Neural progenitor cell (in vitro differentiated cells): Measurements from ENCODE around the gene TRAPPC10. TPM values are rescaled to one million over a fixed set of nuclear protein-coding genes. Genes with fewer than 3 reads are reported as not detected.

Experiments
- DNase-seq: peaks from one replicate; pipeline ENCODE4 v3.0.0-alpha.2; 2016; ENCODE audit warnings: low spot score
- H2AFZ ChIP-seq: fragments of 200-600 bp; sonication (generic); replicated peaks from 2 replicates; pipeline ENCODE4 v1.6.1; 2016; ENCODE audit warnings: antibody characterized with exemption
- H3F3A ChIP-seq: fragments of 200-600 bp; sonication (generic); 2 replicates; pipeline ENCODE4 v1.6.1; 2016; ENCODE audit warnings: antibody characterized with exemption, low read depth
- H3K27ac ChIP-seq: fragments of 200-600 bp; sonication (generic); 2 replicates; pipeline ENCODE4 v1.5.1; 2016; ENCODE audit warnings: mild to moderate bottlenecking
- H3K27me3 ChIP-seq: fragments of 200-600 bp; sonication (generic); 2 replicates; pipeline ENCODE4 v1.6.1; 2016; ENCODE audit warnings: mild to moderate bottlenecking, moderate library complexity
- H3K36me3 ChIP-seq: fragments of 200-600 bp; sonication (generic); 2 replicates; pipeline ENCODE4 v1.5.1; 2016
- H3K4me1 ChIP-seq: fragments of 200-600 bp; sonication (generic); 2 replicates; pipeline ENCODE4 v1.6.1; 2016; ENCODE audit warnings: mixed run types
- H3K4me2 ChIP-seq: fragments of 200-600 bp; sonication (generic); 2 replicates; pipeline ENCODE4 v1.6.1; 2016
- H3K4me3 ChIP-seq: fragments of 200-600 bp; sonication (generic); 2 replicates; pipeline ENCODE4 v1.5.1; 2016
- H3K79me2 ChIP-seq: fragments of 200-600 bp; sonication (generic); 2 replicates; pipeline ENCODE4 v1.6.1; 2016; ENCODE audit warnings: low read depth
- H3K9ac ChIP-seq: fragments of 200-600 bp; sonication (generic); 2 replicates; pipeline ENCODE4 v1.6.1; 2016
- H3K9me3 ChIP-seq: fragments of 200-600 bp; sonication (generic); 2 replicates; pipeline ENCODE4 v1.5.1; 2016; ENCODE audit warnings: low read depth
- H4K20me1 ChIP-seq: fragments of 200-600 bp; sonication (generic); 2 replicates; pipeline ENCODE4 v1.6.1; 2016; ENCODE audit warnings: low read depth
- H3K27ac Mint-ChIP-seq: 3 replicates; pipeline ENCODE4 v1.8.0; 2021; ENCODE audit warnings: mixed read lengths
- H3K27me3 Mint-ChIP-seq: 2 replicates; pipeline ENCODE4 v1.8.0; 2022; ENCODE audit warnings: low read depth, mild to moderate bottlenecking, inconsistent platforms, moderate library complexity, mixed read lengths; ENCODE audit not compliant: insufficient read depth
- H3K36me3 Mint-ChIP-seq: 3 replicates; pipeline ENCODE4 v1.8.0; 2021; ENCODE audit warnings: mixed read lengths
- H3K4me1 Mint-ChIP-seq: 3 replicates; pipeline ENCODE4 v1.8.0; 2021; ENCODE audit warnings: mixed read lengths
- H3K4me3 Mint-ChIP-seq: 3 replicates; pipeline ENCODE4 v1.8.0; 2021; ENCODE audit warnings: mild to moderate bottlenecking, moderate library complexity, mixed read lengths
- H3K9me3 Mint-ChIP-seq: 3 replicates; pipeline ENCODE4 v1.8.0; 2020; ENCODE audit warnings: mixed read lengths
- CTCF ChIP-seq: fragments of 200-600 bp; sonication (generic); IDR thresholded peaks from 2 replicates; pipeline ENCODE4 v1.5.1; 2017; ENCODE audit warnings: antibody characterized with exemption, mild to moderate bottlenecking
- EZH2 ChIP-seq: fragments of 200-600 bp; sonication (generic); IDR thresholded peaks from 2 replicates; pipeline ENCODE4 v1.6.1; 2017; ENCODE audit warnings: antibody characterized with exemption, mild to moderate bottlenecking, moderate library complexity
- EZH2phosphoT487 ChIP-seq: fragments of 200-600 bp; sonication (generic); IDR thresholded peaks from 2 replicates; pipeline ENCODE4 v1.6.1; 2017; ENCODE audit warnings: antibody characterized with exemption
- total RNA-seq: library from RNA; depleted of rRNA; stranded (reverse); fragments of >200 nt; gene quantifications from 2 replicates; pipeline ENCODE4 v1.2.3, GENCODE V29; 2015; ENCODE audit warnings: low replicate concordance

The TRAPPC10 gene
- total RNA-seq, 1 donor from 2014 or later: 19.8 TPM

GRCh38 chr21:44006656-44007055 is 5.5 kb upstream of the TRAPPC10 start:
- no peak overlapping the region for H3K9ac ChIP-seq
- no peak overlapping the region for H2AFZ ChIP-seq

GRCh38 chr21:44010429-44010828 is 1.7 kb upstream of the TRAPPC10 start:
- H3K9ac ChIP-seq: no peak overlapping the region
- H3K36me3 ChIP-seq: no peaks in the 10 kb centered on the region
- H3K9me3 ChIP-seq: no peaks in the 10 kb centered on the region
- Mint-ChIP-seq H3K27ac (no peak overlapping the region), H3K4me1 (peaks cover 24% of the 10 kb centered on the region), H3K36me3 (no peaks in the 10 kb centered on the region), H3K4me3 (peak overlapping the region; percentile 92), H3K27me3 (peaks cover 7% of the 10 kb centered on the region), H3K9me3 (no peaks in the 10 kb centered on the region)
- TF ChIP-seq CTCF (no peak), EZH2phosphoT487 (no peak), EZH2 (no peak)
- H4K20me1 ChIP-seq: peaks cover 28% of the 10 kb centered on the region
- H3K27me3 ChIP-seq: no peaks in the 10 kb centered on the region
- peak; percentile 48 for DNase-seq
- peaks cover 34% of the 10 kb centered on the region for H3K79me2 ChIP-seq
- H3K4me1 ChIP-seq: peaks cover 23% of the 10 kb centered on the region
- peak overlapping the region; percentile 99 for H3K4me2 ChIP-seq
- no peak overlapping the region for H3K27ac ChIP-seq
- H3F3A ChIP-seq: peaks cover 28% of the 10 kb centered on the region
- H2AFZ ChIP-seq: no peak overlapping the region
- peak overlapping the region; percentile 89 for H3K4me3 ChIP-seq

More at GRCh38 chr21:44006656-44007055, 5.5 kb upstream of the TRAPPC10 start:
- Mint-ChIP-seq H3K9me3 (no peaks in the 10 kb centered on the region), H3K36me3 (no peaks in the 10 kb centered on the region), H3K27ac (no peak overlapping the region), H3K27me3 (peaks cover 4% of the 10 kb centered on the region), H3K4me3 (no peak overlapping the region), H3K4me1 (peaks cover 11% of the 10 kb centered on the region)
- H3F3A ChIP-seq: peaks cover 15% of the 10 kb centered on the region
- H3K4me2 ChIP-seq: no peak overlapping the region
- H3K9me3 ChIP-seq: no peaks in the 10 kb centered on the region
- no peak overlapping the region for H3K4me3 ChIP-seq
- no peaks in the 10 kb centered on the region for H4K20me1 ChIP-seq
- TF ChIP-seq EZH2phosphoT487 (no peak), CTCF (no peak), EZH2 (no peak)
- no peak for DNase-seq
- H3K36me3 ChIP-seq: no peaks in the 10 kb centered on the region
- no peak overlapping the region for H3K27ac ChIP-seq
- H3K4me1 ChIP-seq: peaks cover 10% of the 10 kb centered on the region
- peaks cover 6% of the 10 kb centered on the region for H3K79me2 ChIP-seq
- no peaks in the 10 kb centered on the region for H3K27me3 ChIP-seq

GRCh38 chr21:44011123-44011522 is 986 bp upstream of the TRAPPC10 start:
- Mint-ChIP-seq H3K27ac (peak overlapping the region; percentile 62), H3K4me3 (peak overlapping the region; percentile 92), H3K9me3 (no peaks in the 10 kb centered on the region), H3K4me1 (peaks cover 26% of the 10 kb centered on the region), H3K27me3 (peaks cover 4% of the 10 kb centered on the region), H3K36me3 (no peaks in the 10 kb centered on the region)
- H4K20me1 ChIP-seq: peaks cover 32% of the 10 kb centered on the region
- H3F3A ChIP-seq: peaks cover 28% of the 10 kb centered on the region
- H2AFZ ChIP-seq: no peak overlapping the region
- no peaks in the 10 kb centered on the region for H3K9me3 ChIP-seq
- peaks cover 41% of the 10 kb centered on the region for H3K79me2 ChIP-seq
- peak overlapping the region; percentile 99 for H3K4me2 ChIP-seq
- peaks cover 23% of the 10 kb centered on the region for H3K4me1 ChIP-seq
- TF ChIP-seq CTCF: no peak
- no peak for TF ChIP-seq EZH2phosphoT487
- no peak for TF ChIP-seq EZH2
- peak overlapping the region; percentile 79 for H3K27ac ChIP-seq
- H3K9ac ChIP-seq: no peak overlapping the region
- no peaks in the 10 kb centered on the region for H3K36me3 ChIP-seq
- H3K4me3 ChIP-seq: peak overlapping the region; percentile 89
- no peak for DNase-seq
- H3K27me3 ChIP-seq: no peaks in the 10 kb centered on the region
